ENCODE results near the gene CALM3.
A peak's percentile ranks its signal among the peaks of the same experiment; 100 is the strongest.
"Not testable (repeated sequence)": the region's sequence is repeated elsewhere in the genome, so short reads cannot be mapped to it uniquely, and the experiment has no call there.

CALM3 gene

DNA sequence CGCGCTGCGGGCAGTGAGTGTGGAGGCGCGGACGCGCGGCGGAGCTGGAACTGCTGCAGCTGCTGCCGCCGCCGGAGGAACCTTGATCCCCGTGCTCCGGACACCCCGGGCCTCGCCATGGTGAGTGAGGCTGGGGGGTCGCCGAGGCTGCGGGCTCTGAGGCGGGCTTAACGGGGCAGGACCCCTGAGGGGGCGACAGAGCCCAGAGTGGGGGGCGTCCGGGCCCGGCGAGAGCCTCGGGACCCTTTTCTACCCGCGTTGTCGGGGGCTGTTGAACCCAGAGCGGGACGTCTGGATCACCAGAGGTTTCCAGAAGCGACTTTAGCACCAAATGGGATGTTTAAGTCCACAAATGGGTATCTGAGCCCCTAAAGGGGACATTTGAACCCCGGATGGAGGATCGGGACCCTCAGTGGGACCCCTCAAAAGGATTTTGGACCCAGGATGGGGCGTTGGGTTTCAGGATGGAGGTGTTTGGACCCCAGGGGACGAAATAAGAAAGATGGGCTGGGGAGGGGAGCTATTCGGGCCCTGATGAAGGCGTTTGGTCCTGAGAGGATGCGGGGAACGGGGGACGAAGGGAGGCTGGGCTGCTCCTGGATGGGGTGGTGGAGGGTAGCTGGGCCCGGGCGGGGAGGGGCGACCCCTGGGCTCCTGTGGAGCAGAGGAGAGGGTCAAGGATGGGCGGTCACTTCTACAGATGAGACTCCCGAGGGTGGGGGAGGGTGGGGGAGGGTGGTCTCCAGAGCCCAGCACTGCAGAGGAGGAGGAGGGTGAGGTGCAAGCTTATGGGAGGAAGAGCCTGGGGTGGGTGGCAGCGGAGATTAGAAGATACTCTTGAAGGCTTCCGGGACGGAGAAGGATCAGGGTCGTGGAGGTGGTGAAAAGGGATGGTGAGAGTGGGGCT lies at the start of gene CALM3:
Gene CALM3, plus strand, starts transcription at position 13 of the 907 bp plus-strand sequence. Its CDS starts 105 bp downstream, at position 118.
- TF ChIP-seq GATA1 (IDR thresholded peaks at IDR 0.05; ENCODE audit: low read depth, low read length) (no peak), POLR2A (IDR thresholded peaks at IDR 0.05; ENCODE audit: low read length) (peak; percentile 73)

DNA sequence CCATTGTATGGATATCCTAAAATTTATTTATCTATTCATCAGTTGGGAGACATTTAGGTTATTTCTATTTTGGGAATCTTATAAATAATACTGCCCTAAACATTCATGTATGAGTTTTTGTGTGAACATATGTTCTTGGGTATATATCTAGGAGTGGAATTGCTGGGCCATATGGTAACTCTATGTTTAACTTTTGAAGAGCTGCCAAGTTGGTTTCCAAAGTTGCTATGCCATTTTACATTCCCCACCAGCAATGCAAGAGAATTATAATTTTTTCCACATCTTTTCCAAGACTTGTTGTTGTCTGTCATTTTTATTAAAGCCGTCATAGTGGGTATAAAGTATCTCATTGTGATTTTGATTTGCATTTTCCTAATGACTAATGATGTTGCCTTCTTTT lies 48.2 kb upstream of the CALM3 start:
- DNase-seq = no peak

More for the DNA sequence above, at the start of gene CALM3:
- peak; percentile 52 to 66 for DNase-seq

DNA sequence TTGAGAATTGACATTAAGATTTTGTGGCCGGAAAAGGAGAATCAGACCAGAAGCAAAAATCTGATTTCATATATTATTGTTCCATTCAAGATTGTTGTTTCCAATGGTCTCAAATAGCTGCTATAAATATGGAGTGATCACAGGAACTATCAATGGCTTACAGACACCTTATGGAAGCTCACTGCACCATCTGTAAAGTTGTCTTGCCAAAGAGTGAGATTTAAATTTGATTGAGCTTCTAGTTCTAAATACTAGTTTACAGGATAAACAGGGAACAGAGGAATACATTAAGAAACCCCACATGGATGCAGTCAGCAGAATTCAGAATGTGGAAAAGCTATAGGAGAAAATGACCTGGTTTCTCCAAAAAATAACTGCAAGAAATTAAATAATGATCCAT lies 47.0 kb upstream of the CALM3 start:
- TF ChIP-seq GATA1 (IDR thresholded peaks at IDR 0.05; ENCODE audit: low read depth, low read length) = no peak
- no peak for TF ChIP-seq POLR2A (IDR thresholded peaks at IDR 0.05; ENCODE audit: low read length)
- no peak for DNase-seq

More for the DNA sequence above, 48.2 kb upstream of the CALM3 start:
- TF ChIP-seq POLR2A (IDR thresholded peaks at IDR 0.05; ENCODE audit: low read length) (no peak), GATA1 (IDR thresholded peaks at IDR 0.05; ENCODE audit: low read depth, low read length) (no peak)

DNA sequence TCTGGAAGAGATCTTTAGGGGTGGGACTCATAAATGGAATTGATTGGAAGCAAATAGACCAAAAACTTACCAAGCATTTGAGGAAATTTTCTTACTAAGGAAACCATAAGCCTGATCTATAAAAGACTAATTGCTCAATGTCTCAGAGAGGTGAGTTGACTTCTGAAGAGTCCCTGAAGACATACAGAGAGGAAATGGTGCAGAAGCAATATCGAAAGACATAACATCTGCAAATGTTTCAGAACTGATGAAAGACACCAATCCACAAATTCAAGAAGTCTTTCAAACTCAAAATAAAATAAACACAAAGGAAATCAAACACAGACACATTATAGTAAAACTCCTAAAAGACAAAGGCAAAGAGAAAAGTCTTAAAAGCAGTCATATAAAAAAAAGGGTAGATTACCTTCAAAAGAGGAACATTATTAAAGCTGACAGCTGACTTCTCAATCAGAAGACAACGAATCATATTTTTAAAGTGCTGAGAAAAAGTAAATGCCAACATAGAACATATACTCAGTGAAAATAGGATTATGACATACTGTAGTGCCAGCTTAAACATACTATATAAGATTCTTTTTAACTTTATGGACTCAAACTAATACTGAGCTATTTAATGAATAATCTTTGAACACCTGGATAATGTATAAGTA lies 45.4 kb upstream of the CALM3 start:
- no peak for DNase-seq
- no peak for TF ChIP-seq GATA1 (IDR thresholded peaks at IDR 0.05; ENCODE audit: low read depth, low read length)
- no peak for TF ChIP-seq POLR2A (IDR thresholded peaks at IDR 0.05; ENCODE audit: low read length)

DNA sequence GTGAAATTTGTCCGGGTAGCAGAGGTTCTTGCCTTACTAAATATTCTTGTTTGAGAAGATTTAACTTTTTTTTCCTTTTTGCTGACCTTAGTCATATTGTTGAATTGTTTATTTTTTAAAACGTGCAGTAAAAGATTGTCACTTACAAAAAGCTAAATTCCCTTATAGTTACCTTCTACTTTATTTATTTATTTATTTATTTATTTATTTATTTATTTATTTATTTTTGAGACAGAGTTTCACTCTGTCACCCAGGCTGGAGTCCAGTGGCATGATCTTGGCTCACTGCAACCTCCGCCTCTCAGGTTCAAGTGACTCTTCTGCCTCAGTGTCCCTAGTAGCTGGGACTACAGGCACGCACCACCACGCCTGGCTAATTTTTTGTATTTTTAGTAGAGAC lies 44.7 kb upstream of the CALM3 start:
- not testable (repeated sequence) for DNase-seq

DNA sequence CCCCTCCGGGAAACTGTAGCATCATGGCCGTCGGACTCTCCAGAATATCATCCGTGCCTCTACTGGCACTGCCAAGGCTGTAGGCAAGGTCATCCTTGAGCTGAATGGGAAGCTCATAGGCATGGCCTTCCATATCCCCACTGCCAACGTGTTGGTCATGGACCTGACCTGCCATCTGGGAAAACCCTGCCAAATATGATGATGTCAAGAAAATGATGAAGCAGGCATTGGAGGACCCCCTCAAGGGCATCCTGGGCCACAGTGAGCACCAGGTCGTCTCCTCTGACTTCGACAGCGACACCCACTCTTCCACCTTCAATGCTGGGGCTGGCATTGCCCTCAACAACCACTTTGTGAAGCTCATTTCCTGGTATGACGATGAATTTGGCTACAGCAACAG lies 41.9 kb upstream of the CALM3 start:
- TF ChIP-seq POLR2A (IDR thresholded peaks at IDR 0.05; ENCODE audit: low read length) (no peak), GATA1 (IDR thresholded peaks at IDR 0.05; ENCODE audit: low read depth, low read length) (no peak)
- no peak for DNase-seq

DNA sequence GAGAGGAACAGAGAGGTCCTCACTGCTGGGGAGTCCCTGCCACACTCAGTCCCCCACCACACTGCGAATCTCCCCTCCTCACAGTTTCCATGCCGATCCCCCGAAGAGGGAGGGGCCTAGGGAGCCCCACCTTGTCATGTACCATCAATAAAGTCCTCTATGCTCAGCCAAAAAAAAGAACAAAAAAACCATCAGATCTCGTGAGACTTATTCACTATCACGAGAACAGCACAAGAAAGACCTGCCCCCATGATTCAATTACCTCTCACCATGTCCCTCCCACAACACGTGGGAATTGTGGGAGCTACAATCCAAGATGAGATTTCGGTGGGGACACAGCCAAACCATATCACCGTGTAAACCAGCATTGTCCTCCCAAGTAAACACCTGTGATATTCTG lies 41.5 kb upstream of the CALM3 start:
- not testable (repeated sequence) for DNase-seq

DNA sequence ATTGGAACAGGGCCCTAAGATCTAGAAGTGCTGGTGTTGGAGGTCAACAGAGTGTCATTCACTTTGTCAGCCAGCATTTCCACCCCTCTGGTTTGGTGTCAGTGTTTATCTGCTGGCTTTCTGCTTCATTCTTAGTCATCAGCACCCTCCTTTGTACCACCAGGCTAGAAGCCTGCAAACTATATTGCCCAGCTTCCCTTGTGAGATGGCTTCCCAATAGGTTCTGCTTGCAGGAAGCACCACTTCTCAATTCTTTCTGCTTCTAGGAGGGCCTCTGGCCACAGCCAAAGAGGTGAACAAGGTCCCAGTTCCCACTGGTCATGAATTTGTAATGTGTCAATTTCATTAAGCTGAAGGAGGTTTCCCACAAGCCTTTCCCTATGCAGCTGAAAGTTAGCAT lies 36.4 kb upstream of the CALM3 start:
- no peak for TF ChIP-seq GATA1 (IDR thresholded peaks at IDR 0.05; ENCODE audit: low read depth, low read length)
- TF ChIP-seq POLR2A (IDR thresholded peaks at IDR 0.05; ENCODE audit: low read length) = no peak
- no peak for DNase-seq

DNA sequence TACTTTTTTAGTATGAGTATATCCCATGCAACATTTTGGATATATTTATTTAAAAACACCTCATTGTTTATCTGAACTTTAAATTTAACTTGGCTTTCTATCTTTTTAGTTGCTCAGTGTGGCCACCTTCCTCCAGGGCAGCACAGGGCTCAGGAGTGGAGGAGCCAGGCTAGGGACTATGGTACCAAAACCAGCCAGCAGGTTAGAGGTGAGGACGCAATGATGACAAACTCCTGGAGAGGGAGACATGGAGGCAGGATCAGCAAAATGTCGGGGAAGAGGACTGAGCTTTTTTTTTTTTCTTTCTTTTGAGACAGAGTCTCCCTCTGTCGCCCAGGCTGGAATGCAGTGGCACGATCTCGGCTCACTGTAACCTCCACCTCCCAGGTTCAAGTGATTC lies 29.6 kb upstream of the CALM3 start:
- no peak for TF ChIP-seq GATA1 (IDR thresholded peaks at IDR 0.05; ENCODE audit: low read depth, low read length)
- no peak for TF ChIP-seq POLR2A (IDR thresholded peaks at IDR 0.05; ENCODE audit: low read length)
- DNase-seq = peak; percentile 35 to 44

DNA sequence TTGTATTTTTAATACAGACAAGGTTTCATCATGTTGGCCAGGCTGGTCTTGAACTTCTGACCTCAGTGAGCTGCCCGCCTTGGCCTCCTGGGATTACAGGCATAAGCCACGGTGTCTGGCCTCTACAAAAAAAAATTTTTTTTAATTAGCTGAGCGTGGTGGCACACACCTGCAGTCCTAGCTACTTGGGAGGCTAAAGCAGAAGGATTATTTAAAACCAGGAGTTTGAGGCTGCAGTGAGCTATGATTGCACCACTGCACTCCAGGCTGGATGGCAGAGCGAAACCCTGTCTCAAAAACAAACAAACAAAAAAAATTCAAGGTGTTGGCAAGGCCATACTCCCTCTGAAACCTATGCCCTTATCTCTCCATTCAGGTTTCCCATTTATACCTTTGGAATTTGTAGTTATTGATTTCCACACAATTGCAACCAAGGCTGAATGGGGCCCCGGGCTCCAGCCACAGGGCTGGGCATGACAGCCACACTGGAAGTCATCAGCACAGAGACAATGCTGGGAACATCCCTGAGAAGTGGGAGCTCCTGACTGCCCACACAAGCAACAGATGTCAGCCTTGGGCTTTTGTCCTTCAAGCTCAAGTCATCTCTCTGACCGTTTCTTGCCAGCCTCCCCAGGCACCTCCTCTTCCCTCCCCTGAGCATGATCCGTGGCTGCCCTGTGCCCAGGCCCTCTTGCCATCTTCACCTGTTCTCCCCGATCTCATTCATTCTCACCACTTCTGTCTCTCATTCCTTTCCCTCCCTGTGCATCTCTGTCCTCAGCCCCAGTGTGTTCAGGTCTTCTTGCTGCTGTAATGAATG lies 27.2 kb upstream of the CALM3 start:
- no peak for DNase-seq
- TF ChIP-seq GATA1 (IDR thresholded peaks at IDR 0.05; ENCODE audit: low read depth, low read length) (no peak), POLR2A (IDR thresholded peaks at IDR 0.05; ENCODE audit: low read length) (no peak)

DNA sequence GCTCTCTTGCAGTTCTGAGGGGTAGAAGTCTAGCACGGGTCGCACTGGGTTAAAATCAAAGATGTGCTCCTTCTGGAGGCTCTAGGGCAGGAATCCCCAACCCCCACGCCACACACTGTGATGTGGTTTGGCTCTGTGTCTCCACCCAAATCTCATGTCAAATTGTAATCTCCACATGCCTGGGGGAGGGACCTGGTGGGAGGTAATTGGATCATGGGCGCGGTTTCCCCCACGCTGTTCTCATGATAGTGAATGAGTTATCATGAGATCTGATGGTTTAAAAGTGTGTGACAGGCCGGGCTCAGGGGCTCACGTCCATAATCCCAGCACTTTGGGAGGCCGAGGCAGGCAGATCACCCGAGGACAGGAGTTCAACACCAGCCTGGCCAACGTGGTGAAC lies 26.6 kb upstream of the CALM3 start:
- peak in 1 of 2 experiments; percentile 49 for DNase-seq

DNA sequence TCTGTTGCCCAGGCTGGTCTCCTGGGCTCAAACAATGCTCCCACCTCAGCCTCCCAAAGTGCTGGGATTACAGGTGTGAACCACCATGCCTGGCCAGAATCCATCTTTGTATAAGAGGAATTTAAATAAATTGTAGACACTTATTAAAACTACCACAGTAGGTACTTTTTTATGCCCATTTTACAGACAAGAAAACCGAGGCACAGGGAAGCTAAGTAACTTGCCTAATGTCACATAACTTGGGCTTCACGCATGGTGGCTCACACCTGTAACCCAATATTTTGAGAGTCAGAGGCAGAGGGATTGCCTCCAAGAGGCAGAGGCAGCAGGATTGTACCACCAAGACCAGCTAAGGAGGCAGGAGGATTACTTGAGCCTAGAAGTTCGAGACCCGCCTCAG lies 22.7 kb upstream of the CALM3 start:
- TF ChIP-seq GATA1 (IDR thresholded peaks at IDR 0.05; ENCODE audit: low read depth, low read length) (no peak), POLR2A (IDR thresholded peaks at IDR 0.05; ENCODE audit: low read length) (no peak)
- DNase-seq = no peak

More for the DNA sequence above, 26.6 kb upstream of the CALM3 start:
- TF ChIP-seq GATA1 (IDR thresholded peaks at IDR 0.05; ENCODE audit: low read depth, low read length) (no peak), POLR2A (IDR thresholded peaks at IDR 0.05; ENCODE audit: low read length) (no peak)

DNA sequence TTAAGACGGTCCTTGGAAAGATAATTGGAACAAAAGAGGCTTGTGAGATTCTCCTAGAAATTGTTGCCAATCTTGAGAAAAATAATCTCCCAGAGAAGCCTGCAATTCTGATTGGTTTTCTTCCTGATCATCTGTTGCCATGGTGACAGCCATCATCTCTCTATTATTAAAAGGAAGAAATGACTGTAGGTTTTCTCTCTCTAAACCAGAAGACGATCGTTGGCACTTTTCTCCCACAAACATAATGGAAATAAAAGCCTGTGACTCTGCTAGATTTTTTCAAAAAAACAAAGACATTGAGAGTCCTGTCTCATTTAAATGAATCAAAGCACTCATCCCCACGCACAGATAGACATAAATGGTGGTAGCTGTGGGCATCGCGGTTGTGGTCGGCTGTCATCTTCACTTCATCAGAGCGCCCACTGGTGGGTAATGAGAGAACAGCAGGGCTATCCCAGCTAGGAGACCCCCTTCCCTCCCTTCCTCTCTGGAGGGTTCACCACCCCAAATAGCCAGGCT lies 21.7 kb upstream of the CALM3 start:
- DNase-seq = no peak
- TF ChIP-seq POLR2A (IDR thresholded peaks at IDR 0.05; ENCODE audit: low read length) (no peak), GATA1 (IDR thresholded peaks at IDR 0.05; ENCODE audit: low read depth, low read length) (no peak)

DNA sequence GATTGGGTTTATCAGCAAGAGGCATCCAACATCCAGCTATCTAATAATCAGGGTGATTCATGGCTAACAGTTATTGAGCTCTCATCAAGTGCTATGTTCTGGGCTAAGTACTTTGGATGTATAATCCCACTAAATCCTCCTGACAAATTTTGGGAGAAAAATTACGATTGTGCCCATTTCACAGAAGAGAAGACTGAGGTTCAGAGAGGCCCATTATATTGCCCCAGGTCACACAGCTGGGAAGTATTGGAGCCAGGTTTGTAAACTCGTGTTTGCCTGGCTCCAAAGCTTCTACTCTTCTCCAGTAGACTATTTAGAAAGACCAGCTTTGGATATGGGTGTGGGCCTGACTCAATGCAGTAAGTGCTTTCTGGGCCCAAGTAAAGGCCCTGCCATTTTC lies 20.9 kb upstream of the CALM3 start:
- DNase-seq = no peak
- TF ChIP-seq POLR2A (IDR thresholded peaks at IDR 0.05; ENCODE audit: low read length) (no peak), GATA1 (IDR thresholded peaks at IDR 0.05; ENCODE audit: low read depth, low read length) (no peak)

Measured in erythroblast (primary cell).